HEK293T (cell line): ENCODE results near the gene TMEM219.

Source experiments
- CTCF ChIA-PET: fragments of 350-600 bp; formaldehyde crosslinking; extraction: SDS; loops from one replicate; lab custom pipeline; 2021; ENCODE audit warnings: antibody characterized with exemption, inconsistent platforms; lab: Yijun Ruan, JAX
- POLR2A ChIA-PET: fragments of 350-600 bp; formaldehyde crosslinking; extraction: SDS; loops from one replicate; lab custom pipeline; 2020; ENCODE audit warnings: antibody characterized with exemption, inconsistent platforms; lab: Yijun Ruan, JAX
- DNase-seq: peaks from one replicate; pipeline ENCODE4 v3.0.0; 2012; ENCODE audit warnings: mixed read lengths; ENCODE audit errors: extremely low spot score
- ARNT ChIP-seq: fragments of 450-650 bp; IDR thresholded peaks from 2 replicates; pipeline ENCODE4 v1.6.1; 2017; ENCODE audit warnings: mild to moderate bottlenecking
- BHLHE40 ChIP-seq: fragments of 450-650 bp; IDR thresholded peaks from 2 replicates; pipeline ENCODE4 v1.6.1; 2016; ENCODE audit warnings: mild to moderate bottlenecking, moderate library complexity, borderline replicate concordance
- CTBP1 ChIP-seq: fragments of 450-650 bp; IDR thresholded peaks from 2 replicates; pipeline ENCODE4 v1.6.1; 2016; ENCODE audit warnings: borderline replicate concordance
- ELF4 ChIP-seq: fragments of 450-650 bp; IDR thresholded peaks from 2 replicates; pipeline ENCODE4 v1.6.1; 2017; ENCODE audit warnings: antibody characterized with exemption
- FOXA1 ChIP-seq: fragments of 450-650 bp; IDR thresholded peaks from 2 replicates; pipeline ENCODE4 v1.6.1; 2016; ENCODE audit warnings: mild to moderate bottlenecking
- FOXK2 ChIP-seq: fragments of 450-650 bp; IDR thresholded peaks from 2 replicates; pipeline ENCODE4 v1.6.1; 2016; ENCODE audit warnings: mild to moderate bottlenecking
- FOXM1 ChIP-seq: fragments of 450-650 bp; IDR thresholded peaks from 2 replicates; pipeline ENCODE4 v1.6.1; 2017; ENCODE audit warnings: mild to moderate bottlenecking, borderline replicate concordance
- HDGF ChIP-seq: fragments of 450-650 bp; IDR thresholded peaks from 2 replicates; pipeline ENCODE4 v1.6.1; 2017; ENCODE audit warnings: antibody characterized with exemption, borderline replicate concordance
- L3MBTL2 ChIP-seq: fragments of 450-650 bp; conservative IDR thresholded peaks from 2 replicates; pipeline ENCODE4 v1.6.1; 2016; ENCODE audit warnings: mild to moderate bottlenecking
- LEF1 ChIP-seq: fragments of 450-650 bp; IDR thresholded peaks from 2 replicates; pipeline ENCODE4 v1.6.1; 2017; ENCODE audit warnings: mild to moderate bottlenecking, borderline replicate concordance
- NFRKB ChIP-seq: fragments of 450-650 bp; IDR thresholded peaks from 2 replicates; pipeline ENCODE4 v1.6.1; 2016; ENCODE audit warnings: mild to moderate bottlenecking, moderate library complexity
- PKNOX1 ChIP-seq: fragments of 450-650 bp; IDR thresholded peaks from 2 replicates; pipeline ENCODE4 v1.6.1; 2016
- SP1 ChIP-seq: fragments of 450-650 bp; IDR thresholded peaks from 2 replicates; pipeline ENCODE4 v1.6.1; 2017
- SUZ12 ChIP-seq: fragments of 450-650 bp; IDR thresholded peaks from 2 replicates; pipeline ENCODE4 v1.6.1; 2016; ENCODE audit warnings: mild to moderate bottlenecking
- TARDBP ChIP-seq: fragments of 450-650 bp; IDR thresholded peaks from 2 replicates; pipeline ENCODE4 v1.6.1; 2016
- ZNF384 ChIP-seq: fragments of 450-650 bp; IDR thresholded peaks from 2 replicates; pipeline ENCODE4 v1.6.1; 2016

The TMEM219 gene

DNA sequence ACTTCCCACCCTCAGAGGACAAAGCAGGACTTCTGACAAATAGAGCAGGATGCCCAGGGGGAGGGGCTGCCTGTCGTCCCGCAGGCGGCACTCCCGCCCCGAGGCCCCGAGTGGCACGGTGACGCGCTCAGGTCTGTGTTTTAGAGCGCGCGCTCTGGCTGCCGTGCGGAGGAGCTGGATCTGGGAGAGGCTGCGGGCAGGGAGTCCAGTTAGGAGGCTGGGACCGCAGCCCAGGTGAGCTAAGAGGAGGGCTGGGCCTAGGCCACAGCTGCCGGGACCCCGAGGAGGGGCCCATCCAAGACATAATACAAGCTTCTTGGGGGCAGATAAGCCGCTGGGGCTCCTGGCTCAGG, 42.5 kb downstream of the TMEM219 start:
- CTCF ChIA-PET: interaction anchor here (0.6 to 0.7 kb wide), 2 partner anchors 9 to 193 kb away, joined by 3 read pairs; partner anchors contain the start of gene HIRIP3
- no peak for DNase-seq
- TF ChIP-seq PKNOX1: no peak
- TF ChIP-seq ELF4: no peak
- POLR2A ChIA-PET: interaction anchor here (1.3 to 3.5 kb wide), 3 partner anchors 10 to 197 kb away, joined by 3 to 18 read pairs (median 9); partner anchors contain the start of genes HIRIP3 and KCTD13

- no peak for DNase-seq
- ChIA-PET CTCF (interaction anchor here (0.7 kb wide), 1 partner anchor 193 kb away, joined by 3 read pairs; no protein-coding TSS in a partner anchor), POLR2A (interaction anchor here (1.3 to 3.5 kb wide), 3 partner anchors 11 to 197 kb away, joined by 3 to 18 read pairs (median 9); partner anchors contain the start of genes HIRIP3 and KCTD13)
Observed at GRCh38 chr16:30004811-30005242, 42.9 kb downstream of the TMEM219 start.

DNA sequence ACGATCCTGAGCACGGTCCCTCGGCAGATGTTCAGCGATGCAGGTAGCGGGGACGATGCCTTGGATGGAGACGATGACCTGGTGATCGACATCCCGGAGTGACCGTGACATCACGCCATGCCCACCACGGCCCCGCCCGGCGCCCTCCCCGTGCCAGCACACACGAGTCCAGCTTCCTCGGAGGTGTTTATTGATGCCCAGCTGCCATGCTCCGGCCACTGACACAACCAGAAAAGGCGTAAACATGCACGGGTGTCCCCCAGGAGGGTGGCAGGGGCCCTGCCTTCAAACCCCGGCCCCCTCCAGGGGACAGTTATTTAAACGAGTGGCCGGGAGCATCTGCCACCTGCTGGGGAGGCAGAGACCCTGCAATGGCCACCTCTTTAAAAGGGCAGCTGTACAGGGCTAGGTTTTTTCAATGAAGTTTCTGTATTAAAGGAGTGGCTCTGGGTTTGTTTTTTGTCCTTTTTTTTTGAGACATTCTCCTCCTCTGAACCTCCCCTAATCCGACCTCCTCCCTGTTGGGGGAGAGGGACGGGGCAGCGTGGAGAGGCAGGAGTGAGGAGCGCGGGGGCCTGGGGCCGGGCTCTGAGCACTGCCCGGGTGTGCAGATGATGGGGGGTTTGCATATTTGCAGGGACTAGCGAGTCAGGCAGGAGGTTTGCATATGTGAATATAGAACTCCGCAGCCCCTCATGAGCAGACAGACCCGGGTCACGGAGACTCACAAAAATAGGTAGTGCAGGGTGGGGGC, 43.6 kb downstream of the TMEM219 start:
- peak; percentile 79 for DNase-seq
- ChIA-PET POLR2A (interaction anchor here (1.3 to 3.5 kb wide), 4 partner anchors 11 to 198 kb away, joined by 3 to 18 read pairs (median 6); partner anchors contain the start of genes HIRIP3 and KCTD13), CTCF (interaction anchor here (0.5 to 0.6 kb wide), 3 partner anchors 14 to 171 kb away, joined by 3 to 4 read pairs (median 4); no protein-coding TSS in a partner anchor)
- TF ChIP-seq HDGF: 0 out of 2 replicates have a peak, but pooled peaks have one; percentile 82
- no peak for TF ChIP-seq FOXA1

More at GRCh38 chr16:30004811-30005242, 42.9 kb downstream of the TMEM219 start:
- TF ChIP-seq HDGF (0 out of 2 replicates have a peak, but pooled peaks have one; percentile 59), ZNF384 (no peak)

DNA sequence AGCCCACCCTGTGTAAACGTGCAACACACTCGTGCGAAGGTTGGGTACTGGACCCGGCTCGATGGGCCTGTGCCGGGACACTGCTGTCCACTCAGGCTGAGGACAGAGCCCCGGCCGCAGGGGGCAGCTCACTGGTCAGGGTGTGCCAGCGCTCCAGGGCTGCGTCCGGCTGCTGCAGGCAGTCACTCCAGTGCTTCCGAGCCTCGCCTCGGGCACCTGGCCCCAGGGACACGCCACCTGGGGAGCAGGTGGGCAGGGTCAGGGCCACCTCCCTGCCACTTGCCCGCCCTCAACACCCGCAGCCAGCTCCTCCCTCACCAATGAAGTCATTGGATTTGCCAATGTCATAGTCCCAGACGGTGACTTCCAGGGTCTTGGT, 44.2 kb downstream of the TMEM219 start:
- ChIA-PET CTCF (interaction anchor here (0.5 to 0.6 kb wide), 3 partner anchors 14 to 172 kb away, joined by 3 to 4 read pairs (median 4); no protein-coding TSS in a partner anchor), POLR2A (interaction anchor here (1.3 to 3.5 kb wide), 3 partner anchors 12 to 80 kb away, joined by 3 to 18 read pairs (median 9); partner anchors contain the start of genes HIRIP3 and KCTD13)
- no peak for TF ChIP-seq LEF1
- TF ChIP-seq HDGF: no peak
- no peak for TF ChIP-seq BHLHE40
- TF ChIP-seq CTBP1: no peak
- no peak for TF ChIP-seq ZNF384
- DNase-seq: no peak

- CTCF ChIA-PET: interaction anchor here (1.0 kb wide), 1 partner anchor 158 kb away, joined by 4 read pairs; no protein-coding TSS in a partner anchor
- TF ChIP-seq SP1: no peak
- no peak for TF ChIP-seq SUZ12
- no peak for TF ChIP-seq ELF4
- no peak for TF ChIP-seq FOXM1
- no peak for TF ChIP-seq TARDBP
- no peak for TF ChIP-seq HDGF
- no peak for TF ChIP-seq BHLHE40
- TF ChIP-seq PKNOX1: no peak
- TF ChIP-seq LEF1: no peak
- no peak for TF ChIP-seq CTBP1
- no peak for DNase-seq
- POLR2A ChIA-PET: interaction anchor here (1.3 to 1.6 kb wide), 2 partner anchors 14 to 21 kb away, joined by 3 to 4 read pairs; no protein-coding TSS in a partner anchor
Observed at GRCh38 chr16:30006659-30007377, 44.9 kb downstream of the TMEM219 start.

DNA sequence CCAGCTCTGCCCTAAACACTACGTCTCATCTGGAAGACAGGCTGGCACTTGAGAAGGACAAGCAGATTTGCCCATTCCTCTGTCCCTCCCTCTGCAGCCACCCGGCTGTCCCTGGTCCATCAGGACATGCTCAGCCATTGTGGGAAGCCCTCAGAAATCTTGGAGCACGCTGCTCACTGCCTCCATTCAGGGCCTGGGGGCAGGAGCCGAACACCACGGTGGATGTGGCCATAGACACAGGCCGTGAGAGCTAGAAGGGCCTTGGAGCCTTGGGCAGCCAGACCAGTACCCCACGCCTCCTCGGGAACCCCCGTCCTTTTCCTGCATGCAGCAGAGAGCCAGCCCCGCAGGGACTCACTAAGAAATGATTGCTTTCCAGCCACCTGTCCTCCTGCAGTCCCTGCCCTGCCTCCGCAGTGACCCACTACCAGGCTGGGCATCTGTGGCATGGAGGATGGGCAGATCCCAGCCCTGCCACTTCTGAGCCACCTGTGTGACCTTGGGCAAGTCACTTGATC, 45.6 kb downstream of the TMEM219 start:
- DNase-seq: no peak
- POLR2A ChIA-PET: interaction anchor here (1.0 to 1.6 kb wide), 3 partner anchors 12 to 192 kb away, joined by 3 to 4 read pairs (median 3); partner anchors contain the start of genes HIRIP3, INO80E and PAGR1
- CTCF ChIA-PET: interaction anchor here (1.0 kb wide), 1 partner anchor 159 kb away, joined by 4 read pairs; no protein-coding TSS in a partner anchor

GRCh38 chr16:30009085-30009862, 47.4 kb downstream of the TMEM219 start:
- CTCF ChIA-PET: no interaction called here
- no peak for DNase-seq
- POLR2A ChIA-PET: interaction anchor here (0.8 to 1.4 kb wide), 3 partner anchors 9 to 14 kb away, joined by 3 to 4 read pairs (median 4); partner anchors contain the start of genes HIRIP3 and INO80E
- TF ChIP-seq ZNF384 (no peak), ELF4 (no peak), HDGF (no peak), FOXM1 (no peak), FOXA1 (no peak), PKNOX1 (no peak), SUZ12 (no peak), FOXK2 (no peak), ARNT (no peak), SP1 (no peak), NFRKB (no peak), LEF1 (no peak), BHLHE40 (no peak), CTBP1 (no peak), L3MBTL2 (no peak), TARDBP (no peak)

More for the DNA sequence above, 45.6 kb downstream of the TMEM219 start:
- TF ChIP-seq L3MBTL2 (no peak), CTBP1 (no peak), ELF4 (no peak)
